Fibroblast of lung (primary cell): ENCODE results near the gene RIPOR3.
"Not testable (repeated sequence)": the region's sequence is repeated elsewhere in the genome, so short reads cannot be mapped to it uniquely, and the experiment has no call there.

Source experiments
- CTCF ChIP-seq, 2 donors: IDR thresholded peaks in 1 of 2; conservative IDR thresholded peaks in 1 of 2; 1 replicate in 1 of 2; 2 replicates in 1 of 2; pipeline ENCODE4 v1.5.1; 2011 to 2012; ENCODE audit warnings: low read length in 2 of 2, control low read depth in 1 of 2, inconsistent platforms in 1 of 2, low read depth in 1 of 2, mild to moderate bottlenecking in 1 of 2
- EZH2 ChIP-seq: IDR thresholded peaks from 2 replicates; pipeline ENCODE4 v1.5.1; 2012; ENCODE audit warnings: low read length, control low read depth, mild to moderate bottlenecking; ENCODE audit errors: missing control alignments

- not testable (repeated sequence) for TF ChIP-seq CTCF (conservative IDR thresholded peaks at IDR 0.05 in 1 of 2, IDR thresholded peaks at IDR 0.05 in 1 of 2; ENCODE audit: low read depth in 1 of 2, low read length in 2 of 2); EZH2
Measured at GRCh38 chr20:50671010-50671409, 20.3 kb downstream of the RIPOR3 start.
